OCI-LY3 (cell line): ENCODE data around the gene TADA3.

Experiments used
- H2AFZ ChIP-seq: fragments of 200-600, 300-600 bp; shearing (Covaris generic); 2 replicates; pipeline ENCODE4 v1.6.0; 2014; ENCODE audit warnings: antibody characterized with exemption, low read depth, low read length
- H3K27ac ChIP-seq: fragments of 200-600, 300-600 bp; sonication (generic); 2 replicates; pipeline ENCODE4 v1.5.1; 2014; ENCODE audit warnings: mild to moderate bottlenecking, low read length, moderate library complexity, mixed read lengths
- H3K27me3 ChIP-seq: fragments of 200-600, 300-600 bp; sonication (generic); 2 replicates; pipeline ENCODE4 v1.6.1; 2014; ENCODE audit warnings: low read depth, low read length, mixed read lengths
- H3K36me3 ChIP-seq: fragments of 200-600, 300-600 bp; sonication (generic); replicated peaks from 2 replicates; pipeline ENCODE3; 2014; ENCODE audit warnings: low read depth, low read length, mixed read lengths
- H3K4me1 ChIP-seq: fragments of 300-600, 200-600 bp; sonication (generic); 2 replicates; pipeline ENCODE4 v1.6.1; 2014; ENCODE audit warnings: low read length, mixed read lengths
- H3K4me2 ChIP-seq: fragments of 200-600, 300-600 bp; sonication (generic); 2 replicates; pipeline ENCODE4 v1.6.1; 2014; ENCODE audit warnings: low read length, mixed read lengths
- H3K4me3 ChIP-seq: fragments of 300-600, 200-600 bp; sonication (generic); 2 replicates; pipeline ENCODE4 v1.5.1; 2014; ENCODE audit warnings: antibody characterized with exemption, mild to moderate bottlenecking, low read length, moderate library complexity
- H3K79me2 ChIP-seq: fragments of 300-600, 200-600 bp; shearing (Covaris generic); 2 replicates; pipeline ENCODE4 v1.6.1; 2014; ENCODE audit warnings: mild to moderate bottlenecking, low read length, mixed read lengths
- H3K9ac ChIP-seq: fragments of 300-600, 200-600 bp; shearing (Covaris generic); 2 replicates; pipeline ENCODE4 v1.6.0; 2014; ENCODE audit warnings: mild to moderate bottlenecking, low read length, moderate library complexity
- H3K9me3 ChIP-seq: fragments of 200-600, 300-600 bp; shearing (Covaris generic); 2 replicates; pipeline ENCODE4 v1.6.1; 2014; ENCODE audit warnings: low read length, mixed read lengths; ENCODE audit not compliant: insufficient read depth
- H4K20me1 ChIP-seq: fragments of 200-600, 300-600 bp; sonication (generic); 2 replicates; pipeline ENCODE4 v1.6.1; 2016; ENCODE audit warnings: low read length, mixed read lengths; ENCODE audit not compliant: insufficient read depth
- EZH2phosphoT487 ChIP-seq: fragments of 200-600 bp; shearing (Covaris generic); IDR thresholded peaks from 2 replicates; pipeline ENCODE4 v1.6.1; 2018; ENCODE audit warnings: antibody characterized with exemption, mixed run types, low read depth
- TF ChIP-seq, protein P1 (sequence below): fragments of 200-600, 300-600 bp; sonication (generic); IDR thresholded peaks from 2 replicates; pipeline ENCODE4 v1.5.1; 2014; ENCODE audit warnings: antibody characterized with exemption, low read length, low read depth

TADA3 gene

DNA sequence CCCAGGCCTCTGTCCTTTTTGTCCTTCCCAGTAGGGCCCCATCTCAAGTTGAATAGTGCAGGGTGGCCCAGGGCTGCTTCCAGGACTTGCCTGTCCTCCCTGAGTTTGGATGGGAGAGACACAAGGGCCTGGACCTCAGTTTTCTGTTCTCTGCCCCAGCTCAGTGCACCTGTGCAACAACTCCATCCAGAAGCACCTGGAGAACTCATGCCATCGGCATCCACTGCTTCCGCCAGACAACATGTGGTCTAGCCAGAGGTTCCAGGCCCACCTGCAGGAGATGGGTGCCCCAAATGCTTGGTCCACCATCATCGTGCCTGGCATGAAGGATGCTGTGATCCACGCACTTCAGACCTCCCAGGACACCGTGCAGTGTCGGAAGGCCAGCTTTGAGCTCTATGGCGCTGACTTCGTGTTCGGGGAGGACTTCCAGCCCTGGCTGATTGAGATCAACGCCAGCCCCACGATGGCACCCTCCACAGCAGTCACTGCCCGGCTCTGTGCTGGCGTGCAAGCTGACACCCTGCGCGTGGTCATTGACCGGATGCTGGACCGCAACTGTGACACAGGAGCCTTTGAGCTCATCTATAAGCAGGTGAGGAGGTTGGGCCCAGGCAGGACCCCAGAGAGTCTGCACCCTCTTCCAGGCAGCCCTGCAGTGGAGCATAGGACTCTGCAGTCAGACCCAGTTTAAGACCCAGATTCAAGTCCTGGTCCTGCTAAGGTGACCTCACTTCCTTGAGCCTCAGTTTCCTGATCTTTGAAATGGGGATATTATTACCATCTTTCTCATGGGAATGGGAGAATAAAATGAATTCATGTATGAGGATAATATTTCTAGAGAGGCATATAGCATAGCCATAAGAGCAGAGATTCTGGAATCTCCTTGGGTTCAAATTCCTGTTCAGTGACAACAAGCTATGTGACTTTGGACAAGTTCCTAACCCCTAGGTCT, 36.8 kb upstream of the TADA3 start:
- H3K36me3 ChIP-seq: peaks cover 7% of the 10 kb centered on the region
- no peaks in the 10 kb centered on the region for H3K27me3 ChIP-seq
- no peak for TF ChIP-seq EZH2phosphoT487
- TF ChIP-seq, protein P1, sequence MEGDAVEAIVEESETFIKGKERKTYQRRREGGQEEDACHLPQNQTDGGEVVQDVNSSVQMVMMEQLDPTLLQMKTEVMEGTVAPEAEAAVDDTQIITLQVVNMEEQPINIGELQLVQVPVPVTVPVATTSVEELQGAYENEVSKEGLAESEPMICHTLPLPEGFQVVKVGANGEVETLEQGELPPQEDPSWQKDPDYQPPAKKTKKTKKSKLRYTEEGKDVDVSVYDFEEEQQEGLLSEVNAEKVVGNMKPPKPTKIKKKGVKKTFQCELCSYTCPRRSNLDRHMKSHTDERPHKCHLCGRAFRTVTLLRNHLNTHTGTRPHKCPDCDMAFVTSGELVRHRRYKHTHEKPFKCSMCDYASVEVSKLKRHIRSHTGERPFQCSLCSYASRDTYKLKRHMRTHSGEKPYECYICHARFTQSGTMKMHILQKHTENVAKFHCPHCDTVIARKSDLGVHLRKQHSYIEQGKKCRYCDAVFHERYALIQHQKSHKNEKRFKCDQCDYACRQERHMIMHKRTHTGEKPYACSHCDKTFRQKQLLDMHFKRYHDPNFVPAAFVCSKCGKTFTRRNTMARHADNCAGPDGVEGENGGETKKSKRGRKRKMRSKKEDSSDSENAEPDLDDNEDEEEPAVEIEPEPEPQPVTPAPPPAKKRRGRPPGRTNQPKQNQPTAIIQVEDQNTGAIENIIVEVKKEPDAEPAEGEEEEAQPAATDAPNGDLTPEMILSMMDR: no peak

DNA sequence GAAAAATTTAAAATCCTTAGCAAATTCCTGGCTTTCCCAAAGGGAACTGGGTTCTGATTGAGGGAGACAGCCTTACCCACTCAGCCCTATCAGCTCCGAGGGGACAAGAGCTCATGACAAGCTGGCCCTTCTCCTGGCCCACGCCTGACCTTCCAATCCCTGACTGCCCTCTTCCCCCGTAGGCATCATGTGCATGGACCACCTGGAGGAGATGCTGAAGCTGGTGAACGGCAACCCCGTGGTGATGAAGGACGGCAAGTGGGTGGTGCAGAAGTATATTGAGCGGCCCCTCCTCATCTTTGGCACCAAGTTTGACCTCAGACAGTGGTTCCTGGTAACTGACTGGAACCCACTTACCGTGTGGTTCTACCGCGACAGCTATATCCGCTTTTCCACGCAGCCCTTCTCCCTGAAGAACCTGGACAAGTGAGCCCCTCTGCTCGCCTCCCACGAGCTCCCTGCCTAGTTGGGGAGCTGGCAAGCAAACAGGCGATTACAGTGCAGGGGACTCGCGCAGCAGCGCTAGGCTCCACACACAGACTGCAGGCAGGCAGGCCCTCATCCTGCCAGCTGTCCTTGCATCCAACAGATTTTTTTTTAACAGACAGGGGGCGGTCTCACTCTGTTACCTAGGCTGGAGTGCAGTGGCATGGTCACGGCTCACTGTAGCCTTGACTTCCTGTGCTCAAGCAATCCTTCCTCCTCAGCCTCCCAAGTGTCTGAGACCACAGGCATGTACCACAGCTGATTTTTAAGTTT, 34.7 kb upstream of the TADA3 start:
- no peak overlapping the region for H2AFZ ChIP-seq
- H3K9me3 ChIP-seq: no peaks in the 10 kb centered on the region
- no peak overlapping the region for H3K4me3 ChIP-seq
- no peaks in the 10 kb centered on the region for H3K79me2 ChIP-seq
- H3K36me3 ChIP-seq: peaks cover 2% of the 10 kb centered on the region
- H3K27me3 ChIP-seq: no peaks in the 10 kb centered on the region
- H3K4me2 ChIP-seq: no peak overlapping the region
- no peak overlapping the region for H3K9ac ChIP-seq
- no peak for TF ChIP-seq EZH2phosphoT487
- TF ChIP-seq, protein P1: peak; percentile 26
- no peaks in the 10 kb centered on the region for H4K20me1 ChIP-seq
- no peaks in the 10 kb centered on the region for H3K4me1 ChIP-seq
- H3K27ac ChIP-seq: no peak overlapping the region

More for the DNA sequence above, 36.8 kb upstream of the TADA3 start:
- Histone ChIP-seq H3K27ac (no peak overlapping the region), H3K79me2 (no peaks in the 10 kb centered on the region), H2AFZ (no peak overlapping the region), H3K4me3 (no peak overlapping the region), H3K9ac (no peak overlapping the region), H4K20me1 (no peaks in the 10 kb centered on the region), H3K4me1 (no peaks in the 10 kb centered on the region), H3K9me3 (no peaks in the 10 kb centered on the region), H3K4me2 (no peak overlapping the region)

DNA sequence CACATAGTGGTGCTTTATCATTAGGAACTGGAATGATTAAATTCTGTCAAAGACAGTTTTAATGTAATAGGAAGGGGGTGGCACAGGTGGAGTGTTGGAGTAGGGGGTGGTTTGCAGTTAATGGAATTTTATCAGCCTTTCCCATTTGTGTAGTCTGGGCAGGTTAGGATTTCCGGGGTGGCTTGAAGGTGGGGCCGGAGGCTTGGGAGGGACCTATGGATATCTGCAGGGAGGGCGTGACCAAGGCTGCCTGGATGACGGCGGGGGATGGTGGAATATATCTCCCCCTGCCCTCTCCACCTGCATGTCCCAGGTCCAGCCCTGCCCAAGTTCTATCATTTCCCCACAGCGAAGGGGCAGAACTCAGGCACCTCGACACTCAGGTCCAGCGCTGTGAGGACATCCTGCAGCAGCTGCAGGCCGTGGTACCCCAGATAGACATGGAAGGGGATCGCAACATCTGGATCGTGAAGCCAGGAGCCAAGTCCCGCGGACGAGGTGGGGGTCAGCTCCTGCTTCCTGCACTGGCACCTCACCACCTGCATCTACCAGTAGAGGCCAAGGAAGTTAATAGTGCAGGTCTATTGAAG, 33.3 kb upstream of the TADA3 start:
- no peaks in the 10 kb centered on the region for H4K20me1 ChIP-seq
- no peaks in the 10 kb centered on the region for H3K36me3 ChIP-seq
- no peak for TF ChIP-seq EZH2phosphoT487
- TF ChIP-seq, protein P1: no peak
- no peaks in the 10 kb centered on the region for H3K4me1 ChIP-seq
- H3K27me3 ChIP-seq: no peaks in the 10 kb centered on the region
- no peak overlapping the region for H3K27ac ChIP-seq
- no peak overlapping the region for H3K4me3 ChIP-seq
- no peaks in the 10 kb centered on the region for H3K9me3 ChIP-seq
- no peaks in the 10 kb centered on the region for H3K79me2 ChIP-seq
- H3K4me2 ChIP-seq: no peak overlapping the region
- H3K9ac ChIP-seq: no peak overlapping the region
- H2AFZ ChIP-seq: no peak overlapping the region

DNA sequence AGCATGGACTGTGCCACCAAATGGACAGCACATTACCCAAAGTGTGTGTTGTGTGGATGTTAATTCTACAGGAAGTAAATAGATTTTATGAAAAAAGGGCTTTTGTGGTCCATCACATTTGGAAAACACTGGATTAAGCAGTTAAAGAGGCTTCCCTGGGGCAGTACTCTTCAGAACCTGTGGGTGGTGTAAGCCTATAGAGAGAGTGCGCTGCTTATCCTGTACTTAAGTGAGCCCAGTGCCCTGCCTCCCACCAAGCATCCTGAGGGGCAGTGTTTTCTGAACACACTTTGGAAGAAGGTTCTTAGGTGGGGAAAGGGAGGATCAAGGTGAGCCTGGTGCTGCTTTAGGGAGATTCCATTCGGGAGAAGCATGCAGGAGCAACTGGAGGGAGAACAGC, 28.7 kb upstream of the TADA3 start:
- TF ChIP-seq, protein P1: peak; percentile 20
- TF ChIP-seq EZH2phosphoT487: no peak
- no peaks in the 10 kb centered on the region for H3K4me1 ChIP-seq
- H2AFZ ChIP-seq: no peak overlapping the region
- no peak overlapping the region for H3K4me2 ChIP-seq
- H3K27ac ChIP-seq: no peak overlapping the region
- H3K27me3 ChIP-seq: no peaks in the 10 kb centered on the region
- H3K36me3 ChIP-seq: peaks cover 4% of the 10 kb centered on the region
- no peaks in the 10 kb centered on the region for H3K9me3 ChIP-seq
- no peak overlapping the region for H3K9ac ChIP-seq
- no peaks in the 10 kb centered on the region for H3K79me2 ChIP-seq
- no peaks in the 10 kb centered on the region for H4K20me1 ChIP-seq
- no peak overlapping the region for H3K4me3 ChIP-seq
